IMR-90 (cell line): ENCODE data around the gene CFAP251.

Experiments used
- BHLHE40 ChIP-seq: fragments of 150-350 bp; IDR thresholded peaks from 2 replicates; pipeline ENCODE4 v1.6.1; 2016; ENCODE audit warnings: mild to moderate bottlenecking, low read depth, low read length
- CEBPB ChIP-seq: IDR thresholded peaks from 2 replicates; pipeline ENCODE4 v1.6.1; 2012; ENCODE audit warnings: low read depth, low read length, improper control_type of control experiment
- CHD1 ChIP-seq: IDR thresholded peaks from 2 replicates; pipeline ENCODE4 v1.6.1; 2012; ENCODE audit warnings: low read depth, low read length, improper control_type of control experiment
- CTCF ChIP-seq: conservative IDR thresholded peaks from 2 replicates; pipeline ENCODE4 v1.5.1; 2012; ENCODE audit warnings: mild to moderate bottlenecking, low read depth, low read length, improper control_type of control experiment
- FOS ChIP-seq: fragments of 150-350 bp; IDR thresholded peaks from 2 replicates; pipeline ENCODE4 v1.6.1; 2016; ENCODE audit warnings: low read depth, low read length
- MAFK ChIP-seq: IDR thresholded peaks from 2 replicates; pipeline ENCODE4 v1.6.1; 2012; ENCODE audit warnings: low read depth, low read length, improper control_type of control experiment
- MXI1 ChIP-seq: IDR thresholded peaks from 2 replicates; pipeline ENCODE4 v1.6.1; 2012; ENCODE audit warnings: low read depth, mild to moderate bottlenecking, low read length, moderate library complexity, borderline replicate concordance
- POLR2A ChIP-seq: IDR thresholded peaks from 2 replicates; pipeline ENCODE4 v1.6.1; 2012; ENCODE audit warnings: mild to moderate bottlenecking, low read depth, low read length
- RAD21 ChIP-seq: IDR thresholded peaks from 2 replicates; pipeline ENCODE4 v1.6.1; 2012; ENCODE audit warnings: low read length, improper control_type of control experiment
- RCOR1 ChIP-seq: IDR thresholded peaks from 2 replicates; pipeline ENCODE4 v1.6.1; 2012; ENCODE audit warnings: mild to moderate bottlenecking, low read length, improper control_type of control experiment; ENCODE audit not compliant: insufficient replicate concordance
- RFX5 ChIP-seq: IDR thresholded peaks from 2 replicates; pipeline ENCODE4 v1.8.0; 2012; ENCODE audit warnings: low read depth, mild to moderate bottlenecking, low read length, moderate library complexity
- SMC3 ChIP-seq: fragments of 150-350 bp; IDR thresholded peaks from 2 replicates; pipeline ENCODE4 v1.6.1; 2016; ENCODE audit warnings: low read depth, mild to moderate bottlenecking, antibody characterized with exemption, low read length, moderate library complexity
- USF2 ChIP-seq: fragments of 150-350 bp; IDR thresholded peaks from 2 replicates; pipeline ENCODE4 v1.6.1; 2017; ENCODE audit warnings: mild to moderate bottlenecking, antibody characterized with exemption, low read length, low read depth

DNA sequence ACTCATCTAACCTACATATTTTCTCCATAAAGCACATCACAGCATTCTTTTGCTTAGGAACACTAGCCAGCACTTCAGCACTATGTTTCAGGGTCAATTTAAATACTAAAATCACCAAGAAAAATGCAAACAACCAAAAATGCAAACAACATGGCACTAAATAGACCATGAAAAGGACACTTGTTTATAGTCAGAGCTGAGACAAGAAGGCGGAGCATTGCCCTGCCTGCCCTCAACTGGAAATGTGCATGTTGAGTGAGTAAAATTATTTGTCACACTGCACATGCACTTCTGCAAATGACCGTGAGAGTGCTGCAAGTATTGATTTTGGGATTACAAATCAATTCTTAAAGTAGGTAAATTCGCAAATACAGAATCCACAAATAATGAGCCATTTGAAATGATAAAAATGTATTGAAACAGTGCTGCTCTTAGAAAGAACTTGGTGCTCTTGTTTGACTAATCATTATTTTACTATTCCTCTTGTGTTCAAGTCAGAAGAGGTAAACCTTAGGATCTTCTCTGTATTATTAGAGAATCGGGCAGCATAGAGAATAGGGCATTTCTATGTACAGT, 34.8 kb downstream of the CFAP251 start:
- TF ChIP-seq CTCF, result no peak
- no peak for TF ChIP-seq POLR2A
- no peak for TF ChIP-seq SMC3
- no peak for TF ChIP-seq RAD21
- TF ChIP-seq RCOR1, result no peak
- no peak for TF ChIP-seq CEBPB
- no peak for TF ChIP-seq FOS
- no peak for TF ChIP-seq BHLHE40
- no peak for TF ChIP-seq MAFK
- no peak for TF ChIP-seq RFX5
- no peak for TF ChIP-seq USF2
- no peak for TF ChIP-seq CHD1
- TF ChIP-seq MXI1, result no peak
